Embryonic facial prominence (tissue), 1 donor: ENCODE data around the gene CPE.
A peak's percentile ranks its signal among the peaks of the same experiment; 100 is the strongest.

Experiments
- DNase-seq: peaks from one replicate; pipeline ENCODE4 v3.0.0-alpha.2; 2016; ENCODE audit errors: extremely low spot score

Gene CPE

DNA sequence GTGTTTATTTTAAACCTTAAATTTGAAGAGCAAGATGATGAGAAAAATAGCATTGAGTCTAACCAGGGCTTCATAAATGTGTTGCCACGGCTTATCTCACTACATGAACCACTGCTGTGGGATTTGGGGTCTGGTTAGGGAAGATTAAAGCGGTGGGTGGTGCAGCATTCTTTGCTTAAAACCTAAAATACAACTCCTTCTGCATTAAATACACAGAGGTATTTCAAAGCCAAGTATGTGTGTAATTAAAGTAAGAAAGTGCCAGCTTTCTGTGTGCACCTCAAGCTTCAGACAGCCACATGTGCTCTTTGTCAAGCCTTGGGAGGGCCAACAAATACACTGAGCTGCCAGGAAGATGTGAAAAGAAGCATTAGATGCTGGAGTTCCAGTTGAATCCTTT, 128.0 kb downstream of the CPE start:
- DNase-seq = no peak

DNA sequence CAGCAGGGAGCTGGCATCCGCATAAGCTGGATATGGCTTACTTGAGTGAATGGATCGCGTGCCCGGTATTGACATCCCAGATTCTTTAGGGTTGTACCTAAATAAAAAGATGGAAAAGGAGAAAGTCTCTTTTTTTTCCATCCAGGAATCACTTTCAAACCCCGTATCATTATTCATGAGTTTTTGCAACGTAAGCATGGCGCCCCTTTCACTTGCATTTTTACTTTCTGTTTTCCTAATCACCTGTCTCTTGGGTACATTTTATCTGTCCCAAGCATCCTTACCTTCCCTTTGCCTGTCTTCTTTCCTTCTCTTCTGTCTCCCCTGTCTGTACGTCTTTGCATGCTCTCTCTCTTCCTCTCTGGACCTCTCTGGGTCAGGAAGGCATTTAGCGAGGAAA, 128.6 kb downstream of the CPE start:
- DNase-seq = no peak

DNA sequence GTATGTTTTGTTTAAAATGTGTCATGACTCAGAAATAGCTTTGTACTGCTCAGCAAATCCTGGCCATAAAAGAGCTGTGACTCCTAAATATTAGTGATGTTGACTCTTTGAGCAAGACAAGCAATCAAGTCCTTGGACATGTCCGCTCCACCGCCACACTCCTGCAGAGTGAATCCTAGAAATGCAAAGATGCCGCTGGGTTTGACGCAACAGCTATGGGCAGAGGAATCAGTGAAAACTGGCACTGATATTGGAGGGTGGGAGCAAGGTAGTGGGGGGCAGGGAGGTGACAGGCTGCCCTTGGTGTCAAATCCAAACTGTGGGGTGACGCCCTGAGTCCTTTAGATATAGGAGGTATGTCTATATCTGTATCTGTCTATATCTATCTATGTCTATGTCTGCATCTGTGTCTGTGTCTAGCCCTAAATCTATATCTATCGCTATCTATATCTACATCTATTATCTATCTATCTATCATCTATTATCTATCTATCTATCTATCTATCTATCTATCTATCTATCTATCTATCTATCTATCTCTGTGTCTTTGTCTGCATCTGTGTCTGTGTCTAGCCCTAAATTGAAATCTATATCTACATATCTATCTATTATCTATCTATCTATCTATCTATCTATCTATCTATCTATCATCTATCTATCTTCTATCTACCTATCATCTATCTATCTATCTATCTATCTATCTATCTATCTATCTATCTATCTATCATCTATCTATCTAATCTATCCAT, 129.7 kb downstream of the CPE start:
- no peak for DNase-seq

DNA sequence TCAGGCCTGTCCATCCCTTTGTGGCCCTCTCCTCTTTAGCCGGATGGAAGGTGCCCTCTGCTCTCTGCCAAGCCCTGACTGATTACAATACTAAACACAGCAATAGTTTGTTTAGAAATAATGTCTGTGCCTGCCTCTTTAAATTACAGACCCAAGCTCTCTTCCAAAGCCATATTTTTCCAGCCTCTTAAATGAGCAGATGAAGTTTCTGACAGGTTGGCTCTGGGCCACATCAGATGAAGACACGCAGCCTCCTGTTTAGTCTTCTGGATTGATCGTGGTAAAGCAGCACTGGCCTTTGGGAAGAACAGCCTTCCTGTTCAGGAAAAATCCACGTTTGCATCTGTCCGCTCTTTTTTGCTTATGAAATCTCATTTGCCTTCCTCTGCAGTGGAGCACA, 133.6 kb downstream of the CPE start:
- DNase-seq = no peak

DNA sequence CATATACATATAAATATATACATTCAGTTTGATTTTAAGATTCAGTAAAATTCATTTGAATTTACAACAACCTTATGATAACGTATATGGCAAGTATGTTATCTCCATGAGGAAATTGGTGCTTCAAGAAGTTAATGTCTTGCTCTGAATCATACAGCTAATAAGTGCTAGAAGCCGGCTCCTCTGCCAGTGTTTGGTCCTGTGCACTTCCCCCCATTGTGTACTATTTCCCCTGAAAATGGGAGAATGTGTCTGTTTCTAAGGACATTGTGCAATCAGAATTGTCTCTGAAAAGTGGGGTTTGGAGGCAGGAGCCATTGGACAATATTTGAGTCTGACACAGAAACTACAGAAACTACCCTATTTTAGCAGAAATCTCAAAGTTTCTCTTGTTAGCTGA, 135.9 kb downstream of the CPE start:
- no peak for DNase-seq

DNA sequence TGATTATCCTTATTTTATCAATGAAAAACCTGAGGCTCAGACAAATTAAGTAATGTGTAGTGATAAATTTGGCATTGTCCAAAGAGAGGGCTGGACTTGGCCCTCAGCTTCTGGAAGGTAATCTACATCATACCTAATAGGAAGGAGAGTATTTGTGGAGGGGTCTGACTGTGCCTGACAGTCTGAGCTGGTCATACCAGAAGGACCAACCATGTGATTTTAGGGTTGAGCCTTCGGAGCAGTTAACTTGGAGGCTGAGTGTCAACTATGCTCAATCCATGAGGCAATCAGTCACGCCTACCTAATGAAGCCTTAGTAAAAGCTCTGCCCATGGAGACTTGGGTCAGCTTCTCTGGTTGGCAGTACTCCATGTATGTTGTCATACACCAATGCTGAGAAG, 136.4 kb downstream of the CPE start:
- DNase-seq = no peak

DNA sequence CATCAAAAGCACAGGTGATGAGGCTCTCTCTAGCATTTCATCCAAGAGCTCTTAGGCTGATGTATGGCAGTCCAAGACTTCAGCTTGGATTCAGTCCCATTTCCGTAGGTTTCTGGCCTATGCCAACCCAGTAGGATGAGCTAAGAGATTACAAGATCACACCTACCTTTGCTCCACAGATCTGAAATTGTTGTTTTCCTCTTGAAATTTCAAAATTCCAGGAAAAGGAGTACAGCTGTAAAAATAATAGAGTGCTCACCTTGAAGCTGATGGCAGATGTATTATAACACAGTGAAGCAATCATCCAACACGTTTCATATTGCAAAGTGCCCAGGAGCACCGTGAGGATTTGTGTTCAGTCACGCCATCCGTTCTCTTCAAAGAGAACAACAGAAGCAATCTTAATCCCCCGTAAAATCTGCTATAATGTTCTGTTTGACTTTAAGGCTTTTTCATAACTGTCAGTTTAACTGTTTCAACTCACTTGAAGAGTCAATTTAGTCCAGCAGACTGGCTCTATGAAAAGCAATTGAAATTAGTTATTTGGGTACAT, 137.5 kb downstream of the CPE start:
- no peak for DNase-seq

DNA sequence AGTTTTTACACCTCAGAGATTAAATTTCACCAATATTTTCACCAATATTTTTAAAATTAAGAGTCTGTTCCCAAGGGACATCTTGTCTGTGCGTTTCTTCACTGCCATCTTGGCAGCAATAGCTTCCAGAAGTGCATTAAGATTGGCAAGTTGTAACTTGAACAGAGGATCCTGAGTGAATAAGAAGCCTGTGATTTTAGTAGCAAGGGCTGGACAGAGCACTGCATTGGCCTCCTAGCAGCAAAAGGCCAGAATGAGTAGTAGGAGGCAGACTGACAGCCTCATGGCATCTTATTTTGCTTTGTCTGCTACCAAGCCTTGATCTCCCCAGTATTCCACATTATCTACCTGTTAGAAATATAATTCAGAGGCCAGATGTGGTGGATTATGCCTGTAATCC, 138.4 kb downstream of the CPE start:
- no peak for DNase-seq

DNA sequence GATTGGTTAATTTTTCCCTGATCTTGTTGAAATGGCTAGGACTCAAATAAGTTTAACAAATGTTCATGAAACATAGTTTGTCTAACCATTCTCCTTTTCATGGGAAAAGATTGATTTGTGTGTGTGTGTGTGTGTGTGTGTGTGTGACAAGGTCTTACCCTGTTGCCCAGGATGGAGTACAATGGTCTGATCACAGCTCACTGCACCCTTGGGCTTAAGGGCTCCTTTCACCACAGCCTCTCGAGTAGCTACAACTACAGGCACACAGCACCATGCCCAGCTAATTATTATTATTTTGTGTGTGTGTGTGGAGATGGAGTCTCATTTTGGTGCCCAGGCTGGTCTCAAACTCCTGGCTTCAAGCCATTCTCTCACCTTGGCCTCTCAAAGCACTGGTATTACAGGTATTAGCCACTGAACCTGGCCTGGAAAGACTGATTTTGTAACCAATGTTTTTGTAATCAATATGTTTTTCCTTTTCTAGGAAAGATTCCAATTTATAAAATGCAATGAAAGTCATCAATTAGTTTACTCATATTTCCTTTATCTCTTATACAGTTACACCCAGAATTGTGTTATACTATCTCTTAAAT, 139.3 kb downstream of the CPE start:
- no peak for DNase-seq

DNA sequence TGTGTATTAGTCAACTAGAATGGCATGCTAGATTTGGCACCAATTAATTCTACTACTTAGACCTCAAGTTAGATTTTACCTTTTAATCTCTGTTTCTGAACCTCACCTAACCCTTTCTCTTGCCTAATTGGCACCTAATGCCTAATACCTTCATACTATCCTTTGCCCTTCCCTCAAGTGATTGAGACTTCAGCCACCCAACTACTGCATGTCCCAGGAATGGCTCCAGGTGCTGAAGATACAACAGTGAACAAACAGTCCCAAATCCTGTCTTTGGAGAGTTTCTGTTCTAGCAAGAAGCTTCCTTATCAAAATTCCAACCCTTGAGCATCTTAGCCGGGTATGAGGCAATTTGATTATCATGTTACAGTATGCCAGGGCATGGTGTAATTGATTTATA, 139.9 kb downstream of the CPE start:
- DNase-seq = no peak

DNA sequence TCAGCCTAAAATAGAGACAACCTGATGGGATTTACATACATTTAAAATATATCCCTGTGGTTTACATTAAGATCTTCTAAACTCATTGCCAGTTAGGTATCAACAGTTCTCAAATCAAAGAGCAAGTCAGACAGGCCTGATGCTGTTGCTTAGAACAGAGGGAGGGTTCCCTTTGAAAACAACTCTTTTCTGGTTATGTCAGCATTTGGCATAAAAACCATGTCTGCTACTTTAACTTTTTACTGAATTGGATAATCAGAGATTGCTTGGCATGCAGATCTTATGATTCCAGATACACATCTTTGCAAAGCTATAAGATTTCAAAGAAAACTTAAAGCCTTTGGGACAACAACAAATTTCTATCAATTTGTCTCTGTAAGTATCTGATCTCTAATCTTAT, 140.8 kb downstream of the CPE start:
- no peak for DNase-seq

DNA sequence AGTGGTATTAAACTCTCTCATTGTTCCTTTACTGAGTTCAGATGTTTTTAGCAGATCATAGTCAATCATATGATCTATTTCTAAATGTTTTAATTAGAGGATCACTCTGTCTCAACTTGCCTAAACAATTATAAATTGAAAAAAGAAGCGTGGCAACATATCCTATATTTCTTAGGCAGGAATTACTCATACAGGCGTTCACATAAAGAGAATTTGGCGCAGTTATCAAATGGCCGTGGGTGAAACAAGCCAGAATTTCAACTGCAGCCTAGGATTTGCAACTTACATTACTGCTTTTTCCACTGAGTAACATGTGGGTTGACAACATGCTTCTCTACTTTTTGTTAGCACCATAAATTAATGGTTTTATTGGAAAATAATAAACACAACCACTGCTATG, 141.3 kb downstream of the CPE start:
- DNase-seq = no peak

DNA sequence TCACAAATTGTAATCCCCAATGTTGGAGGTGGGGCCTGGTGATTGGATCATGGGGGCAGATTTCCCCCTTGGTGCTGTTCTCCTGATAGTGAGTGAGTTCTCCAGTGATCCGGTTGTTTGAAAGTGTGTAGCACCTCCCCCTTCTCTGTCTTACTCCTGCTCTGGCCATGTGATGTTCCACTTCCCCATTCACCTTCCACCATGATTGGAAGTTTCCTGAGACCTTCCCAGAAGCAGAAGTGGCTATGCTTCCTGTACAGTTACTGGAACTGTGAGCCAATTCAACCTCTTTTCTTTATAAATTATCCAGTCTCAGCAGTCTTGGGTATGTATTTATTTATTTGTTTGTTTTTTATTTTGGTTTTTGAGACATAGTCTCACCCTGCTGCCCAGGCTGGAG, 143.2 kb downstream of the CPE start:
- DNase-seq = no peak

DNA sequence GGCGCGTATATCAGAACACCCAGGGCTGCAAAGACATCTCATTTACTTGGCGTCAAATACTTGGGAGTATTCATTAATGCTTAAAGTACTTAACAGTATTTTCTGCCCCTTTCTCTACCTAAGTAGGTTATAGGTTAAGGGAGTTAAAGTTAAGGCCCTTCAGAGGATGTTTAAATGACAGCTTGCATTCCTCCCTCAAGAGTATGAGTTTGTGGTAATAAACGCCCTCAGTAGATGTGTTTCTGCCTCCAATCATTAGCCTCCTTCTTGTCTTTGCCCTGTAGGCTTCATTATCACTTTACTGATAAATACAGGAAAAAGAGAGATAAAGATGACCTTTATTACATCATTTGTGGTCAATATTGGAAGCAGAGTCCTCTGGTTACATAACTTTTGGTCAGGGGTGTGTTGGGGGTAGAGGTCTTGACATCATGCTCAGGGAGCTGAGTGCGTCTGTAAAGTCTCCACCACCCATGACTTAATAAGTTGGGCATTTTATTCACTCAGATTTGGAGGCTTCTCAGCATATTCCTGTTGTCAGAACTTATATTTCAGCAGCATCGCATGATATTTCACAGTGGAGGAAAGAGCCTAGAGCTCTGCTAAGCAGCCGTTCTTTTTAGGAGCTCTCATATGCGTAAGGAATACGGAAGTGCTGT, 145.9 kb downstream of the CPE start:
- DNase-seq = no peak

DNA sequence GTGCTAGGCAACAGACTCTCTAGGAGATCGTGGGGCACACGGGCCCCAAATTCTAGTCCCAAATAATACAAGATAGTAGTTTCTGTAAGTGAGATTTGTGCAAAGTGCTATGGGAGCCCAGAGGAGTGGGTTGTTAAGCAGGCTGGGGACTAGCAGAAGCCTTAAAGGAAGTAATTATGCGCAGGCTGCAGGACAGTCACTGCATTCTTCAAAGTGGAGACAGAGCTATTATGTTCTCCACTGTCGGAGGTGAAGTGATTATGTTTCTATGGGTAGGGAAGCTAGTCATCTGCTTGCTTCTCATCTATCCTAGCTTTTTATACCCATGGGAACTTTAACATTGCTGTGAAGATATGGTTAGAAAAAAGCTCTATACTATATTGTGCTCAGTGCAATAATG, 154.2 kb downstream of the CPE start:
- no peak for DNase-seq

DNA sequence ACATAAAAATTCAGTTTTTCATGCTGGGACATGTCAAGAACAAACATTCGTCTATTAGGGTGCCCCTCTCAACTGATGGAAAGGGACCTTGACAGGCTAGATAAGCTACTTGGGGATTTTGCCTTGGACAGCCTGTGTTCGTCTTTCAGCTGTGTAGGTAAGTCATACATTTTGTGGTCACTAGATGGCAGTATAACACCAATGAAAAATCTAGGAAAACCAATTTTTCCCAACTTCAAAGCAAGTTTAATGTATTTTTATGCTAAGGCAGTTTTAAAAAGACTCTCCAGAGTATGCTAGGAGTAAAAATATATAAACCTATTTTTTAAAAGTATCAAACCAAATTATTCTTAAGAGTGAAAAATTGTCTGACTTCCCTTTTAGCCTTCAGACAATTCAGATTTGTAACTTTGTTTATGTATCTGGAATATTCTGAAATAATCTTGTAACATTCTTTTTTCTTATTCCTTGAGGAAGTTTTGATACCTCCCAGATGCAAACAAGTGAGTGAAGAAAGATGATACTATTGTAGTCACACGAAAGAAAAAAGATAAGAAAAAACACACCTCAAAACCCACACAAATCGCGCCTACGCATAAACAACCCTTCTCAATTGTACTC, 158.3 kb downstream of the CPE start:
- peak; percentile 59 for DNase-seq

DNA sequence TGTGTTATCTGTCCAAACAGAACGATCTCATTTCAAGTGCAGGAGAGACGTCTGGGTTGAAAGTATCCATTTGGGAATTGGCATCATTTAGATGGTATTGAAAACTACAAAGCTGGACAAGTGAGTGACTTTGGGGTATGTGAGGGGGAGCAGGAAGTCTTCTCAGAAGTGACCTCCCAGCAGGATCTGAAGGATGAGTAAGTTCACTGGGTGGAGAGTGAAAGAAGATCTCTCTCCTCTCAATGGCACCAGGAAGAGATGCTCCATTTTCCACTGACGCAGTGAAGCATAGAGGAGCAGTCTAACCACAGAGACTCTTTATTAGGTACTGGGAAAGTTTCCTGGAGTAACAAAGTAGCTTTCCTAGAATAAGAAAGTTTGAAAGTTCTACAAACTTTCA, 161.0 kb downstream of the CPE start:
- DNase-seq = no peak

DNA sequence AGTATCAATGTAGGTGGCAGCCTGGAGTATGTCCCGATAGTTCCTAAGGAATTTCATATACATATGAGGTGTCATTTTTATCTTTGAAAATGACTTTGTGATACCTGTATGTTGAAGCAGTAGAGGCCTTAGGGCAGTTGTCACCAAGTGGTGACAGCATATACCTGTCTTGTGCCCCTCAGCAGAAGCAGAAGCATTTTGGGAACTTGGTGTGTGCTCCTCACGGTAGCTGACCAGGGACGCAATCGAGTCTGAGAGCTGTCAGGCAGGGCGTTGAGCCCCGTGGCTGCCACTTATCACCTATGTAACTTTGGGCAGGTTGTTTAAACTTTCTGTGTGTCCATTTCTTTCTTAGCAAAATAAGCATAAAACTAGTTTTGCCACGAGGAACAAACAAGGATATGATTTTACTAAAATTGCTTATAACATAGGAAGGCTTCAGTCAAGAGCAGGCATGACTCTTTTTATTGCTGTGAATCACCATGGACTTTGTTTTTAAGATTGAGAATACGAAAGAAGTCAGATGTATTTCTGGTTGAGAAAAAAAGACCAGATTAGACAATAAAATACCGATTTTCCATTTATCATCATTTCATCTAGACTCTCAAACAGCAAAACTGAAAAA, 161.5 kb downstream of the CPE start:
- no peak for DNase-seq

DNA sequence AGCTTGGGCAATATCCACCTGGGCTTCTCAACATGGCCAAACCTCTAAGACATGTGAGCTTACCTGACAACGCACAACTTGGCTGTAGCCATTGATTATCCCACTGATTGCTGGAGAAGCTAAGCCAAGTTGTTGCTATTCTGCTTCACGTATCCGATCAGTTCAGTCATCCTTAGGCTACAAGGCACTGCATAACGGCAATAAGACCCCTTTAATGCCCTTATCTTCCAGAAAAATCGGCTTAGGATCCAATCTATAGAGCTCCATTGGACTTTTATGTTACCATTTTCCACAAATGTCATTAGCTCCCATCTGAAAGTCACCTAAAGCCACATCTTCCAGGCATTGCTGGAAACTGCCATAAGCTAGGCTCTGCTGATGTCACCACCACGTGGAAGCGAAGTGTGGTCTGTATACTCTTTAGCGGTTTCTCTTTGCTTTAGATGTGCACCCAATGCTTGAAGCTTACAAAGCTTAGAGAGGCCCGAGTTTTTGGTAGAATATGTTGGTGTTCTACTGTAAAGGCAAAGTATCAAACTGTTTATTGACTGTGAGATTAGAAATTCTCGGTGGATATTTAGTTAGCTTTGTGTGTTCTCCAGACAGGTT, 163.1 kb downstream of the CPE start:
- DNase-seq = no peak

DNA sequence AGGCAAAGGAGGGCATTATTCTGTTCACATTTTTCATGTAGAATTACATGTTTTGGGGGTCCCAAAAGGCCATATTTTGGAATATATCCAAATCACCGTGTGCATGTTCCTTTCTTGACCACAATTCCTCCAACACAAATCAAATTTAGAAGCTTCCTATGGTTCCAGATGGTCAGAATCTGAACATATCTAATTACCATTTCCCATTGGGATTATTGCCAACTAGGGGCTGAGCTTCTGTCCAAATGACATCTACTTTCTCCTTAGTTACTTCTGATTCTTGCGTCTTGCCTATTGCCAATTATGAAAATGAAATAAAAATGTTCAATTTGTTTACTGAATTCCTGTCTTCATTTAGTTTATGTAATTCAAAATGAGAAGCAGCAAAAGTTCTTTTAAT, 163.7 kb downstream of the CPE start:
- no peak for DNase-seq
